ENCODE measurements around the gene SULT2B1.

DNA sequence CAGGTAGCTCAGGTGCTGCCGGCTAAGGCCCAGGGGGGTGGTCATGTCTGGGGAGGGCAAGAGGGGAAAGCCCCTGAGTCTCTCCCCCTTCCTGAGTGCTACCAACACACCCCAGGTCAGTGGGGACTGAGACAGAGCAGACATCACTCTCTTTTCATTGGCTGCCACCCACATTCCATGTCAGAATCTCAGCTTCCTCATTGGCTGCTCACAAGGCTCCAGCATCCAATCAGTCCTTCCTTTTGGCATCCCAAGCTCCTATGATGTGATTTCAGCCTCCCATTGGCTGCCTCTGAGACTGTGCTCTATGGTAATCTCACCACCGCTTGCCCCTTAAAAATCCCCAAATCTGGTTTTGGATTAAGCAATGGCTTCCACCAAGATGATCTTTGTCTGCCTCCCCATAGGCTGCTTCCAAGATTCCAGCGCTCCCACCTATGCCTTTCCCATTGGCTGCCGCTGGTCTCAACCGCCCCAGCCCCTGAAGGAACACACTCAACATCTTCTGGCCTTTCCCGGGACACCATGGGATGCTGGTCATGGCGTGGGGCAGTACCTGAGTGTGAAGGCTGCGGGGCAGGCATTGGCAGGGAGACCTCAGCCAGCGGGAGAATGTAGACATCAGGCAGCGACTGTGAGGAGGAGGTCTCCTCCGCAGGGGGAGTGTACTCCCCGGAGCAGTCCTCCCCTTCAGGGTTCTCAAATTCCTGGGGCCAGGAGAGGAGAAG lies 42.3 kb upstream of the SULT2B1 start:
- TF ChIP-seq, protein P1, sequence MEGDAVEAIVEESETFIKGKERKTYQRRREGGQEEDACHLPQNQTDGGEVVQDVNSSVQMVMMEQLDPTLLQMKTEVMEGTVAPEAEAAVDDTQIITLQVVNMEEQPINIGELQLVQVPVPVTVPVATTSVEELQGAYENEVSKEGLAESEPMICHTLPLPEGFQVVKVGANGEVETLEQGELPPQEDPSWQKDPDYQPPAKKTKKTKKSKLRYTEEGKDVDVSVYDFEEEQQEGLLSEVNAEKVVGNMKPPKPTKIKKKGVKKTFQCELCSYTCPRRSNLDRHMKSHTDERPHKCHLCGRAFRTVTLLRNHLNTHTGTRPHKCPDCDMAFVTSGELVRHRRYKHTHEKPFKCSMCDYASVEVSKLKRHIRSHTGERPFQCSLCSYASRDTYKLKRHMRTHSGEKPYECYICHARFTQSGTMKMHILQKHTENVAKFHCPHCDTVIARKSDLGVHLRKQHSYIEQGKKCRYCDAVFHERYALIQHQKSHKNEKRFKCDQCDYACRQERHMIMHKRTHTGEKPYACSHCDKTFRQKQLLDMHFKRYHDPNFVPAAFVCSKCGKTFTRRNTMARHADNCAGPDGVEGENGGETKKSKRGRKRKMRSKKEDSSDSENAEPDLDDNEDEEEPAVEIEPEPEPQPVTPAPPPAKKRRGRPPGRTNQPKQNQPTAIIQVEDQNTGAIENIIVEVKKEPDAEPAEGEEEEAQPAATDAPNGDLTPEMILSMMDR (IDR thresholded peaks at IDR 0.05) = no peak
- TF ChIP-seq ZFX (IDR thresholded peaks at IDR 0.05; ENCODE audit: borderline replicate concordance) = no peak

Measured in 22Rv1 (cell line).